GM19043 (cell line): ENCODE measurements around the gene TIMM21.

Experiments
- ATAC-seq: cut with Tn5 transposase; IDR thresholded peaks from one replicate; pipeline ENCODE4 v1.9.1; 2021; ENCODE audit warnings: low read depth; ENCODE audit not compliant: unreplicated experiment

TIMM21 gene

DNA sequence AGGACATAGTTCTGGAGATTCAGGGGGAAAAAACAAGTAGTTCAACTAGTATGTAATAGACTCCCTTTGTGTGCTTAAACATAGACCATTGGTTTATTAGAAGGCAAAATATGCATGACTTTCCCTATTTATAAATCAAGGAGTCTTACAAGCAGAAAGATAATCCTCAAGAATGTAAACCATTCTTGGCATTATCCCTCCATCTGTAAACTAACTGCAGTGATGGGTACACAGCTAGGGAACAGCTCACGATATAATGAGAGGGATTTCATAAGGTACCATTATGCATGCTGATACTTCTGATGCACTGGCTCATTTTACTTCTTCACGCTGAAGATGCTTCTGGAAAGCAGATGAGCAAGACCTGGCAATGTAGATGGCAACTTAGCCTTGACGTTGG, 1.6 kb upstream of the TIMM21 start:
- no peak for ATAC-seq

DNA sequence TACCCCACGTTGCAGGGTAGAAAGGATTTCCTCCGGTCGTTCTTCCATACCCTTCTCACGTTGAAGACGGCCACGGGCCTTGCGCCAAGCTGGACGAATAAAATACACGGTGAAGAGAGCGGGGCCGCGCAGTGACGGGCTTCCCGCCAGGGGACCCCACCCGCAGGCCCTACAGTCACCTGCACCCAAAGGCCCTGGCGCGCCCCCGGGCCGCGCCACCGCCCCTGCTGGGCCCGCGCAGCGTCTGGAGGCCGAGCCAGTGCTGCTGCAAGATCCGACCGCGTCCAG, 888 bp upstream of the TIMM21 start:
- ATAC-seq, result no peak

DNA sequence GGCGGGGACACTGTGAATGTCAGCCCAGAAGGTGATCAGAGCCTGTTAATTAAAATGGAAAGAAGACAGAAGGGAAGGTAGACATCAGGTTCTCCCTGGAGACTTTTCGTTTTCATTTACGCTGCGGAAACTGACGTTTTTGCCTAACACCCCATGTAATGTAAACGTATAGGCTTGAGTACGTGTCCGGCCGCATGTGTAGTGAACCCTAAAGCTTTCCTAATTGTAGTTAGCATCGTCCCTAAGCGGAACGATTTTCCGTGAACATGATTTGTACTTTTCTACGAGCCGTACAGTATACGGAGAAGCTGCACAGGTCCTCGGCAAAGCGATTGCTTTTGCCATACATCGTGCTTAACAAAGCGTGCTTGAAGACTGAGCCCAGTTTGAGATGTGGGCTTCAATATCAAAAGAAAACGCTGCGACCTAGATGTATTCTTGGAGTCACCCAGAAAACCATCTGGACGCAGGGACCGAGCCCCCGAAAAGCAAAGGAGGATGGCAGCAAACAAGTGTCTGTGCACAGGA, 284 bp downstream of the TIMM21 start:
- peak; percentile 15 for ATAC-seq

DNA sequence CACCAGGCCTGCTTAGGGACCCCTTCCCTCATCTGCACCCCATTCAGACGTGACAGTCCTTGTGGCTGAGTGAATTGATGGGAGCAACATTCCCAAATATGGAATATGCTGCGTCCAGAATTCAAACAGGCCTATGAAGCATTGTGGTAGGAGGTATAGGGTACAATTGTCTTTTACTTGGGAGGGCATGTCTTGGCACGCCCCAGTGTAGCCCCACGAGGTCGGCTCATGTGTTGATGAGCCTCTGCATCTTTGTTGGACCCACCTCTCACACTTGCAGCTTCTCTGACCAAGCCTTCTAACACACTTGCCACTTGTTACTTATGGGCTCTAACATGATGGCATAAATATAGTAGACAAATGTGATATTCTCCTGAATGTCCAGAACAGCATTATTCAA, 1.6 kb downstream of the TIMM21 start:
- ATAC-seq, result no peak

DNA sequence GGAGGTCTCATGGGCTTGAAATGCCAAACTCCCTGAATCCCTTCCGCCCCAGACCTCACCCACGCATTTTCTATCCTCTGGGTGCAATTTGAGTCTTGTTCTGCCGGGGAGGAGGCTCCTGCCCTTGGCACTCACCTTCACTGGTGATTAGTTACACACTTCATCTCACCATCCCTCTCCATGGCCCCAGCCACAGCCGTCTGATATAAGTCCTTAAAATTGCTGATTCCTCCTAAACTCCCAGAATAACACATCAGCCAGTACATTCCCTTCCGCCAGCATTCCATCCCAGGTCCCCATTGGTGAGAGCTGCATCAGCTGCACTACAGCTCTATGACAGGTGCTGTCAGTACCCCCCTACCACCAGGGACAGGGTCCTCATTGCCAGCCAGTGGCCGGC, 3.9 kb downstream of the TIMM21 start:
- no peak for ATAC-seq

DNA sequence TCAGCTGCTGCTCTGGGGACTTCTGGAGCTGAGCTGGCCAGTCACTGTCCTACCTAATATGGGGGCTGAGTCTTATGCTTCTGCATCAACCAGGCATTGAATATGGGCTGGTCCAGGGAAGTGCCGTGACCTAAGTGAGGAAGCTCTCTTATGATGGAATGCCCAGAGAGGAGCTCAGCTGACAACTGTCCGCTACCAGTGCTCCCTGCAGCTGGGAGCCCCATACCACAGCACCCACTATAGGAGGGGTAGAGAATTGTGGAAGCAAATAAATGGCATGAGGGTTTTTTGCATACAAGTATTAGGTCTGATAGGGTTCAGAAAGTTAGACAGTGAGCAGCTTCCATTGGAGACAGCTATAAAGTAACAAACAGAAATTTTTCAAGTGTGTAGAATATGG, 4.5 kb downstream of the TIMM21 start:
- no peak for ATAC-seq

DNA sequence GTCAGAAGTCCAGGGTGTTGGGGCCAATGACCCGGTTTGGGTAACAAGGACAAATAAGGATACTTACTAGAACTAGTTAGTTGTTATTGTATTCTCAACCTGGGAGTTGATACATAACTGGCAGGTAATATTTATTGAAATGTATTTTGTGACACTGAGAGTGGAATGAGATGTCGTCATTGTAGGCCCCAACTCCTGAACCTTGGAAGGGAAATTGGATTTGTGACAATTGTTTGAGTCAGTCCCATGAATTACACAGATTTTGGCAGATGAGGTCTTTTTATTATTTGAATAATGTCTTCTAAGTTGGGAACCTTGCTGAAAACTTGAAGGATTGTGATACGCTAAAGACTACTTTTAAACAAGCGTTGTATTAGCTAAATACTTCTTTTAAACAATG, 5.1 kb downstream of the TIMM21 start:
- no peak for ATAC-seq

DNA sequence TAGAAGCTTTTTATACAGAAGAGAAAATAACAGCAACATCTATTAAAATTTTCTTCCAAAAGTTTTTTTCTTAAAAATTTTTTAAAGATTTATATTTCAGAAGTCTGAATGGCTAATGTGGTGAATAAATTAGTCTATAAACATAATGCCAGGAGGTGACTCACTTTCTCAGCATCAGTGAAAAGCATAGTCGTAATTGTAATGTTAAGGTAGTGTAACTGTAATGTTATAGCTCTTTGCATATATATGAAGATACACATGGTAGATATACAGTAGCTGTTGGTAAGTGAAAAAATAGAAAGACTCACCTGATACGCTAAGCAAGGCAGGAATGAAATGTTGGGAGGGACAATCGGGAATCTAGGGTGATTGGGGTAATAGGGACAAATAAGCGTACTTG, 5.5 kb downstream of the TIMM21 start:
- no peak for ATAC-seq

DNA sequence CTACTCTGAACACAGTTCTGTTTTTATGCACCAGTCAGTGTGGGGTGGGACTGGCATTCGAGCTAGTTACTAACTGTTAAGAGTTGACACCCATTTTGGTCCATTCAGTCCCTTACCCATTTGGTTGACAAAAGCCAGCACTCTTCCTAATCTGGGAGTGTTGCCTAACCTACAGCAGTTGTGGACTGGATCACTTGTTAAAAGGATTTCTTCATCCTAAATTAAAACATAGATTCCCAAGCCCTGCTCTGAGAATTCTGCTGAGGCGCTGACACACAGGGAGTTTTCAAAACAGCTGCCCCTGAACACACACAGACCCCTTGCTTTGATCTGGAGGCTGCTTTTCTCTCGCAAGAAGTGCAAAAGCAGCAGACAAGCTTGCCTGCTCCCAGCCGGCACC, 6.4 kb downstream of the TIMM21 start:
- ATAC-seq, result no peak

DNA sequence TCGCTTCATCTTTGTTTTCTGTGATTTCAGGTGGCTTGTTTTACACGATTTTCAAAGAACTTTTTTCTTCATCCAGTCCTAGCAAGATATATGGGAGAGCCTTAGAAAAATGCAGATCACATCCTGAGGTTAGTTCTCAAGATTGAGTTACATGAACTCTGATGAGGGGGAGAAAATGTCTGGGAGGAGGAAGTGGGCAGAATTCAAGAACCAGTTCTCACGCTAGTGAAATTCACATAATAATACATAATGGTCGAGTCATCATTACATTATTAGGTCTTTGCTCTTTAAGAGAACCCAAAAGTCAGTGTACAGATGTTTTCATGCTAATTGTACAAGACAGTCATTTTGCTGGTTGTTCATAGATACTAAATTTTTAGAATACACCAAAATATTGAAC, 7.0 kb downstream of the TIMM21 start:
- ATAC-seq, result no peak

DNA sequence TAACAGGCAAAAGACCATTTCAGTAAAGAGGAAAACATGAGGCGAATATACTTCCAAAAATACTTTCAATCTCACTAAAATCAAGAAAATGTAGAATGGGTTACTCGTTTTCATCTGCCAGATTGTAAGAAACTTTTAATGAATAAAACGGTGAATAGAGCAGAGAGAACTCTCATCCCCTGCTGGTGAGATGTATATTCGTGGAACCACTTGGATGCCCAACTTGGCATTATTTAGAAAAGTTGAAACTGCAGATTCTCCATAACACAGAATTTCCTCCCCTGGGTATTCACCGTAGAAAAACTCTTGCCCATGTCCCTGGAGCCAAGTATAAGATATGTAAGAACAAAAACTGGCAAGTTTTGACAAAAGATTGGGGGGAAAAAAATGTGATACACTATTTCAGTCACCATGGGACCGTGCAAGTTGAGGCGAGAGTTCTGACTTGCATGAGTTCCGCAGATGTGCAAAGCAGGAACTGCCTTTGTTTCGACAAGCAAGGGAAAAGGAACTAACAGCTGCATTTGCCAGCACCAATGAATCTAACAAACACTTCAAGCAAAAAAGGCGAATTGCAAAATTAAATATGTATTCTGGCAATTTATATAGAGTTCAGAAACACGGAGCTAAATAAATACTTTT, 14.8 kb downstream of the TIMM21 start:
- peak; percentile 72 for ATAC-seq

DNA sequence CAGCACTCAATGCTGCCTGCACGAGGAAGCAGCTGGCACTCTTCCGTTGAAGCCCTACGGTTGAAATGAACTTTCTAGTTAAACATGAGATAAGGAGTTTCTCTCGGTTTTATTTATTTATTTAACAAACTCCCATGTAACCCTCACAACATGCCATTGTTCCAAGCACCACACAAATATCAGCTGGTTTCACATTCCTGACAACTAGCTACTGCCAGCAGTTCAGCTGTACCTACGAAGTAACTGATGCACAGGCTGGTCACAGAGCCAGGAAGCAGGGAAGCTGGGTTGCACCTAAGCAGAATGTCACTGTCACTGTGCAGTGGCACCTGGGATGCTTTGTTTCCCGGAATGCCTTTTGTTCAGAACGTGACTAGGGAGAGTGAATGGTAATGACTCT, 18.1 kb downstream of the TIMM21 start:
- ATAC-seq, result no peak

DNA sequence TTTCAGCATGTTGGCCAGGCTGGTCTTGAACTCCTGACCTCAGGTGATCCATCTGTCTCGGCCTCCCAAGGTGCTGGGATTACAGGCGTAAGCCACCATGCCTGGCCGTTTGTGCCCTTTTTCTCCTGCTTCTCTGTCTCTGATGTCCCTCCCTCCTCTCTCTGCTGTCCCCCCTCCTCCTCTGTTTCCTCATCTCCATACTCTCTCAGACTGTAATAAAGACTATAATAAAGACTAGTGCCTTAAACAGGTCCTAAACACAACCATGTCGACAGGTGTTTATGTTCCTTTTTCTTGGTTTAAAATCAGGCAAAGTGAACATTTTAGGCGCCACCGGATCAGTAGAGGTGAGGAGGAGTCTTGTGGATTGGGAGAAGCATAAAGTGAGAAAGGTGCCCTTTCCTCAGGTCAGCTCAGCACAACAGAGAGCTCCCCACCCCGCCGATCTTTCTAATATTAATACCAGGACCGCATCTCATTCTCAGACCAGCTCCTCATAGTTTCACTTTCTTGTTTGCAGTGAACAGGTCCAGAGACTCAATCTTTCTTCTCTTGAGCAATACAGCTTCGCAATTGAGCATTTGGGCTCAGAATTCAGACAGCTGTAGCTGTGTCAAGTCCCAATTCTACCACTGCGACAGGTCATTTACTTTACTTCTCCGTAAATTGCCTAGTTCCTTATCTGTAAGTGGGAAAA, 23.7 kb downstream of the TIMM21 start:
- peak; percentile 88 for ATAC-seq

DNA sequence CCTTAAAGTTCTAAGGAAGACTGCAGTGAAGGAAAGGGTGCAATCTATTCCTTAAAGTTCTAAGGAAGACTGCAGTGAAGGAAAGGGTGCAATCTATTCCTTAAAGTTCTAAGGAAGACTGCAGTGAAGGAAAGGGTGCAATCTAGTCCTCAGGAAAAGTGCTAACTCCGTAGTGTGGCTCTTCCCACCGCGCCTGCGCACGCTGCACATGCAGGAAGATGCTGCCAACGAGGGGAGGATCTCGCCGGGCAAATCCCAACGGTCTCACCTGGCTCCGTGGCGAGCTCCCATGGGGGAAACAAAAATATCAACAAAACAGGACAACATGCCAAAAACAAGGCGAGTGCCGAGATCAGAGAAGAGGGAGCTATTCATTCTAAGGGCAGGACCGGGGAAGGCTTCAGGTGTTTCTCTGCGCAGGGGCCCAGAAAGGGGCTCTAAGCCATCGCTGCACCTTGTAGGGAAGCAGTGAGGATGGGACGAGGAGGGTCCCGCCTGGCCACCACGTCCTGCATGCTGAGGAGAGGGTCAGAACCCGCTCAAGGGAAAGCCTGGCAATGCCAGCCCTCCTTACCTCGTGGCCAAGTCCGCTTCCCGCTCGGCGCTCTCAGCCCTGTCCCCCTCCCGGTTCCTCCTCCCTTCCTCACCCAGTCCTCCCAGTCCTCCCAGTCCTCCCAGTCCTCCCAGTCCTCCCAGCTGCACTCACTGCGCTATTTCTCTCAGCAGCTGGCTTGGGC, 24.5 kb downstream of the TIMM21 start:
- no peak for ATAC-seq

DNA sequence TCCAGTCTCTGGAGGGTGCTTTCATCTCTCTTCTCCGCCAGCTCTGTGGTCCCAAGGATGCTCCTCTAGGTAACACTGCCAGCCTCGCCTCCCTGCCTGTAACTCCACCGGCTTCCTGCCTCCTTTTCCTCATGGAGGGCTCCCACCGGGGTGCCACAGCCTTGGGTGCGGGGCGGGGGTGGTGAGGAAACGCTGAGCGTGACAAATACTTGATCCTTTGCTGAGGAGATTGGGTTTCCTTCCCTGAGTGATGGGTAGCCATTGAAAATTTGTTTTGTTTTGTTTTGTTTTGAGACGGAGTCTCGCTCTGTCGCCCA, 25.1 kb downstream of the TIMM21 start:
- ATAC-seq, result no peak

DNA sequence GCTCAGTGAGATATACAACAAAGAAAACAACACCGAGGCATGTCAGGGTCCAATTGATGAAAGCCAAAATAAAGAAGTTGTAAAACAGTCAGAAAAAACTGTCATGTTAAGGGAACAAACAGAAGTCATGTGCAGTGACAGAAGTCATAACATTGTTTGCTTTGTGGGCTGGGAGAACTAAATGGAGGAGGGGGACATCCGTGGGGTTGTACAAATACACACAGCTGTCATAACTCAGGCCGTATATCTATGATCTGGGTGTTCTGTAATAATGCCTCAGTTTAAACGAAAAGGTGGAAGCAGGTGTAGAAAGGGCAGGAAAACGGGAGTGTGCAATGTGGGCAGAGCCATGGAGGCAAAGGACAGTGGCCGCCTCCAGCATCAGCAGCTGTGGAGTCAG, 27.3 kb downstream of the TIMM21 start:
- ATAC-seq, result no peak

DNA sequence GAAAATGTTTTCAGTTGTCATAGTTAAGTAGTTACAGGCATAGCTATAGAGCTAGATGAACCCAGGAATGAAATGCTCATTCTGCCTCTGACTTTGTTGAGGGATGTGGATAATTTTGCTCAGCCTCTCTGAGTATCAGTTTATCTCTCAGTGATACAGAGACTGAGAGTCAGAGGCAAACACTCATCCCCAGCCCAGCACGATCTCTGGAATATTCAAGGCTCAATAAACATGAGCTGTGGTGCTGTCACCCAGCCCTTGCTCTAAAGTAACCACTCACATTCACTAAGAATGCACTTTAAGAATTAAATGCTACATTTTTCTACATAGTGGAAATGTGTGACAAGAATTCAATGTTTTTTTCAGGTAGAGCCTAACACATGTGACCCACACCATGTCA, 30.6 kb downstream of the TIMM21 start:
- ATAC-seq, result no peak

DNA sequence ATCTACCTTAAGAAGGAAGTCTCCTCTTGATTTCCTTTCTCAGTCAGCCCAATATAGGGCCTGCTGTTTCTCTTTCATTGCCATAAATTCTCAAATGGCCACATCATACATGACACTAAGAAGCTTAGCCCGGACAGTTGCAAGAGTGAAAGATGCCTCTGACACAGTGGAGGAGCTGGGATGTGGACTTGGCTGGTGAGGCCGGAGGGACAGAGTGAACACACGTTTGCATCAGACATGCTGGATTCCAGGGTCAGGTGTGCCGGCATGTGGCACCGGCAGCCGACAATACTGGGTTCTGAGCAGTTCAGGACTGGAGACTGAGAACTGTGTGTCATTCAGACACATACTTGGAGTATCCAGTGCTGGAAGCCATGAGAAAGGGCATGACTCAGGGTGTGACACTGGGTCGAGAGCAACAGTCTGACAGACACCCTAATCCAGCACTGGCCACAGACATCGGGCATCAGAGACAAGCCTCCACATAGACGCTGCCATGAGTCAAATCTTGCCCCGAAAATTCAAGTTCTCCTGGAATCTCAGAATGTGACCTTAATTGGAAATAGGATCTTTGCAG, 31.4 kb downstream of the TIMM21 start:
- ATAC-seq, result no peak

DNA sequence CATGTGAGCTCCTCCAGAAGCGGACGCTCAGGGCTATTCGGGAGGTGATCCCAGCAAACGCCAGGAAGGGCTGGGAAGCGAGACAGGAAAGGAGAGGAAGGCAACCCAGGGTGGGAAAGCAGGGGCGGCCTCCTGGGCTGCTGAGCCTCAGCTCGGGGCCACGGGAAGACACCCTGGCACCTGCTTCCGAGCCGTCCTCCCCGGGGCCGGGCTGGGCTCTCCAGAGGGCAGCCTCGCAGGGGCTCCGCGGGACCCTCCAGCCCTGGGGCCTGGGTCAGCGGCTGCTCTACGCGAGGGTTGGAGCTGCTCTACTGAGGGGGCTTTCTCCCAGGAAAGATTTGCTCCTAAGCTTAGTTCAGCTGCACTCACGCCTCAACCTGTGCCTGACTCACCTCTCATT, 34.0 kb downstream of the TIMM21 start:
- no peak for ATAC-seq

DNA sequence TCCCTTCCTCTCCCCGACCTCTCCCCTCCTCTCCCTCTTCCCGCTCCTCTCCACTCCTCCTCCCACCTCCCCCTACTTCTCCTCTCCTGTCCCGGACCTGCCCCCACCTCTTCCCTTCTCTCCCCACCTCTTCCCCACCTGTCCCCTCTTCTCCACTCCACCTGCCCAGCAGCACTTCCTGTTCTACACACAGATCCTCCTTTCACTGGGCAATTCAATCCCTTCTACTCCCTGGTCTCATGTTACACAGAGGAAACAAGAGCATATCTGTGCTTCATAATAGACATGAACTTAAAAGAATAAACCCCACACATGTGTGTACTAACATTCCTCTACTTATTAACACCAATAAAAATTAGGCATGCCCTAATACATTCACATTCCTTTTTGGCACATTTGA, 34.8 kb downstream of the TIMM21 start:
- ATAC-seq, result no peak

DNA sequence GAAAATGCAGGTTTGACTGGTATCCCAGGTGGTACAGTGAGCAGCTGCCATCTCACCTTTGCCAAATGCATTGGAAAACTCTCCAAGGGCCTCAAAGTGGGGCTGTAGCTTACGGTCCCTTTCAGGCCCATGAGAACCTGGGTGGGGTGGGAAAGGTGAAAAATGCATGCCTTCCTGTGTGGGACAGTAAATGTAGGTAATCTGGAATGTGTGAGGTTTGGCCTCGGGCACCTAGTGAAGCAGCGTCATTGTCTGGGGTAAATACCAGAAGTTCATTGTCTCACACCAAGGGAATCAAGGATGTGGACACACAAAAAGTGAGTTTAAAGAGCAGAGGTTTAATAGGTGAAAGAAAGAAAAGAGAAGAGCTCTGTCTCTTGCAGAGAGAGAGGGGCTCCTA, 36.6 kb downstream of the TIMM21 start:
- no peak for ATAC-seq

DNA sequence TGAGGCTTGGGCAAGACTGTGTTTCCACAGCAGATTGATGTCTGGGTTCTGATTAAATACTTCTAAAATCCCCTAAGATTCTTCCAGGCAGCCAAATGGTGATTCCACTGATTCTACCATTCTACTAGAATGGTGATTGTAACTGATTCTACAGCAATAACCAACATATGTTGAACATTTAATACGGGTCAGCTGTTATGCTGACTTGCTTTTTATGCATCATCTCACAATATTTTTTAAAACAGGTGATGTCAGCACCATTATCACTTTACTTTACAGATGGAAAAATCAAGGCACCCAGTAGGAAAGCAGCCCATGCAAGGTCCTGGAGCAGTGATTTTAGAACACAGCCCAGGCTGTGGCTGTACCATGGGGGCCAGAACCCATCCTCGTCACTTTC, 37.5 kb downstream of the TIMM21 start:
- ATAC-seq, result no peak
